VCaP (cell line): ENCODE results near the gene GNAI1.

Experiments used
- H3K27ac ChIP-seq: fragments of 450-650 bp; 2 replicates; pipeline ENCODE4 v1.5.1; 2017
- CTCF ChIP-seq: fragments of 450-650 bp; conservative IDR thresholded peaks from 2 replicates; pipeline ENCODE4 v1.5.1; 2017; ENCODE audit warnings: mild to moderate bottlenecking, moderate library complexity

The GNAI1 gene

DNA sequence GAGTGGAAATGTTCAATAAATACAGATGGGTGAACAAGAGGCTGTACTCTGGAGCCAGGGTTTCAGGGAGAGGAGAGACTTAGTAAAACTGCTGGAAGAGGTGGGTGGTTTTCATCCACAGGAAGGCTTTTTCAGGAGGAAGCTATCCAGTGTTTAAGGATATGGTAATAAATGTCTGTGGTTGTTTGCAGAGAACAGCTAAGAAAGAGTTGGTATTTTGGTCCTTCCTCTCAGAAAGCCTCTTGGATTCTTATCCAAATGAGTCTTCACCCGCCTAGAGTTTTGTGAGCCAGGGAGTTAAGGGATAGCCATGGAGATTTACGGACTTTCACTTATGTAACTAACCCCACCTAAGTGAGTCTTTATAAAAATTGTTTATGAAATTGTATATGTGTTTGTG, 95.7 kb downstream of the GNAI1 start:
- no peak for TF ChIP-seq CTCF
- H3K27ac ChIP-seq, result no peak overlapping the region

- TF ChIP-seq CTCF, result no peak
- H3K27ac ChIP-seq, result no peak overlapping the region
Measured at GRCh38 chr7:80231707-80232106, 97.1 kb downstream of the GNAI1 start.

GRCh38 chr7:80232979-80233724, 98.5 kb downstream of the GNAI1 start:
- no peak for TF ChIP-seq CTCF
- H3K27ac ChIP-seq, result no peak overlapping the region

DNA sequence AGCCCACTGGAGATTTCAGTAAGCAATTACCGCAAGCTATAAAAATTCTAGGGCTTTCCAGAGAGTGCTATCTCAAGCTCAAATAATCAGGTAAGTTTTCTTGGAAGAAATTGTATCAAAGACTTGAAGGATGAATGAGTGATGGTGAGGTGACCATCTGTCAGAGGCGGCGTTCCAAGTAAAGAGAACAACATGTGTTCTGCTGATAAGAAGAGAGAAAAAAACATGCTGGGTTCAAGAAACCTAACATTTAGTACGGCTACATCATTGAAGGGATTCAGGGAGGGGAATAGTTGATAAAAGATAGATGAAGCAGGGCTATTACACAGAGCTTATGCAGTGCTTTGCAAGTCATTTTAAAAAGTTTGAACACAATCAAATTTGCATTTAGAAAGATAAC, 100.7 kb downstream of the GNAI1 start:
- no peak for TF ChIP-seq CTCF
- H3K27ac ChIP-seq, result no peak overlapping the region

DNA sequence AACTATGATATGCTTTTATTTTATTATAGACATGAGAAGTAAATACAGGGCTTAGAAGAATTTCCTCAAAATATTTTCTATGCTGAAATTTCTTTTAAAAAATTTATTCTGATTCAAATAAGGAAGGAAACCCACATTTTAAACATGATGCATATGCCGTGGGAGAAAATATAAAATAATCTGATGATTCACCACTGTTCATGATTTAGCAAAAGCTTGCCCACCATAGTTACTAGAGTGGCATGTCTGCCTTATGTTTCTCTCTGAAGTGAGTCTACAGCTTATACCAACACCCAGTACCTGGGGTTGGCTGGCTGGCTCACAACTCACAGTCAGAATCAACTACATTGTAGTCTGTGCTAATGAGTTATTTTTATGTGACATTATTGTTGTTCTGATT, 102.0 kb downstream of the GNAI1 start:
- no peak overlapping the region for H3K27ac ChIP-seq
- no peak for TF ChIP-seq CTCF

DNA sequence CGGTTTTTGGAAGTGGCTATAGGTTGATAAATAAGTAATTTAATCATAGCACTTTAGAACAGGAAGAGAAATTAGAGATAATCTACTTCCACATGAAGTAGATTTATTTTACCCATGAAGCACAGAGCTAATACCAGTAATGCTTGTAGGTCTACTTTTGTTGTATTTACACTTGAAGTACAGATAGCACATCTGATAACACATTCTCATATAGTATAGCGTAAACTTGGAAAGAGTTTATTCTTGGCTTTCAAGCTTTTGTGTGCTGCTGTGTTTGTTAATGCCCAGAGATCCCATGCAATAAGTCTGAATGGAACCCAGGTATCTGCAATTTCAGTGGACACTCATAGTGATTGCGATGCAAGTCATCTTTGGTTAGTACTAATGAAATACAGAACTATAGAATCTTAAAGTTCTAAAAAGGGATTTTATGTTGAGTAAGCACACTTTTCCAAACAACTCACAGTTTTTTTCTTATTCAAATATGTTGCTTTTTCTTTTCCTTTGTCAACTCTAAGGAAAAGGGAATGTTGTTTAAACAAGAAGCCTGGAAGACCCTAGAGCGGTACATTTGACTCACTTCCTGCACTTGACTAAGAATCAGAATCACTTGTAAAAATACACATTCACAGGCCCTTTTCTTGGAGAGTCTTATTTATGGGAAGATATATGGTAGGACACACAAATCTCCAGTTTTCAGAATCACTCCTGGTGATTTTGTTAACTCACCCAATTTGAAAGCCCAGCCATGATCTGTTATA, 105.8 kb downstream of the GNAI1 start:
- H3K27ac ChIP-seq, result peak overlapping the region; percentile 39
- TF ChIP-seq CTCF, result no peak

GRCh38 chr7:80241671-80242070, 107.0 kb downstream of the GNAI1 start:
- H3K27ac ChIP-seq, result no peak overlapping the region
- no peak for TF ChIP-seq CTCF
